Upper lobe of right lung (tissue), 1 donor: ENCODE results near the gene MTREX. TPM values are rescaled to one million over a fixed set of nuclear protein-coding genes. Genes with fewer than 3 reads are reported as not detected.

ENCODE experiments used
- ATAC-seq: fragments of 200-7000 bp; cut with Tn5 transposase; one replicate; pipeline ENCODE4 v1.9.1; 2020; ENCODE audit warnings: mild to moderate bottlenecking, moderate library complexity
- DNase-seq: peaks from one replicate; pipeline ENCODE4 v3.0.0-alpha.2; 2020
- H3K27ac ChIP-seq: fragments of 200-600 bp; one replicate; pipeline ENCODE4 v1.8.0; 2022
- H3K27me3 ChIP-seq: fragments of 200-600 bp; one replicate; pipeline ENCODE4 v1.8.0; 2022; ENCODE audit warnings: mild to moderate bottlenecking
- H3K36me3 ChIP-seq: fragments of 200-600 bp; one replicate; pipeline ENCODE4 v1.8.0; 2022
- H3K4me1 ChIP-seq: fragments of 200-600 bp; one replicate; pipeline ENCODE4 v1.8.0; 2022
- H3K4me3 ChIP-seq: fragments of 200-600 bp; one replicate; pipeline ENCODE4 v1.8.0; 2022; ENCODE audit warnings: mild to moderate bottlenecking
- H3K9me3 ChIP-seq: fragments of 200-600 bp; one replicate; pipeline ENCODE4 v1.8.0; 2022
- CTCF ChIP-seq: fragments of 200-600 bp; IDR thresholded peaks from one replicate; pipeline ENCODE4 v1.8.0; 2022; ENCODE audit warnings: antibody characterized with exemption
- intact Hi-C: fragments of 100-400 bp; cut with DNase I; formaldehyde crosslinking; loops from one replicate; pipeline ENCODE4 v1.11.0; 2022
- total RNA-seq: library from RNA; stranded (reverse); fragmentation: NEBNext Ultra II Directional; extraction: Animal tissue kit (Norgen Biotek cat#: 25700); gene quantifications from one replicate; pipeline ENCODE4 v1.2.1, GENCODE V29; 2021
- donor health status: DM: no; HTN: yes; CAD: no; lungs with severe emphysema.

MTREX gene
- total RNA-seq, 1 donor from 2014 or later = 67.6 TPM

- intact Hi-C loops = no loop called here
- H3K36me3 ChIP-seq = peaks cover 88% of the 10 kb centered on the region
- DNase-seq = no peak
- ATAC-seq = no peak
- TF ChIP-seq CTCF = no peak
- no peak overlapping the region for H3K4me3 ChIP-seq
- H3K27me3 ChIP-seq = no peaks in the 10 kb centered on the region
- no peaks in the 10 kb centered on the region for H3K4me1 ChIP-seq
- no peaks in the 10 kb centered on the region for H3K9me3 ChIP-seq
- H3K27ac ChIP-seq = no peak overlapping the region
These were observed 43.0 kb downstream of the MTREX start for GRCh38 chr5:55350754-55351153.

DNA sequence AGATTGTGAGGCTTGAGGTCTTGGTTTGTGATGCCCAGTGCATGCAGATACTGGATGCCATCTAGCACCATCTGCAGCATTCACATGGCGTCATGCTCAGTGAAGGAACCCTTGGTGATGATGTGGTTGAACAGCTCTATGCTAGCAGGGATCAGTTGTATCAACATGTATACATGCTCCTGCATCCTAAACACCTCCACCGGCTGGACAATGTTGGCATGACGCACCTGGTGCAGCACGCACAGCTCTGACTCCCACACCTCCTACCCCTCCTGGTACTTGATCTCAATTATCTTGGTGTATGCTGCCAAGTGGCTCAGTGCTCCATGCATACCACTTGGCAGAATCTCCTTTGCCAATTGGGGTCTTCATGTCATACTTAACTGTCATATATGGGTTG lies 49.1 kb downstream of the MTREX start:
- H3K36me3 ChIP-seq = peaks cover 74% of the 10 kb centered on the region

DNA sequence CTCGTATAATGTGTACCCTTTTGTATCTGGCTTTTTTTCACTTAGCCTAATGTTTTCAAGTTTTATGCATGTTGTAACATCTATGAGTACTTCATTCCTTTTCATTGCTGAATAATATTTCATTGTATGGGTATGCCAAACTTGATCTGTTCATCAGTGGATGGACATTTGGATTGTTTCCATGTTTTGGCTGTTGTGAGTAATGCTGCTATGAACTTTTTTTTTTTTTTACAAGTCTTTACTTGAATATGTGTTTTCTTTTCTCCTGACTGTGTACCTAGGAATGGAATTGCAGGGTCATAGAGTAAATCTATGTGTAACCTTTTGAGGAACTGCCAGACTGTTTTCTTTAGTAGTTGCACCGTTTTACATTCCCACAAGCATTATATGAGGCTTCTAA lies 52.4 kb downstream of the MTREX start:
- TF ChIP-seq CTCF = no peak
- Histone ChIP-seq H3K27ac (no peak overlapping the region), H3K4me3 (no peak overlapping the region), H3K4me1 (no peaks in the 10 kb centered on the region), H3K27me3 (no peaks in the 10 kb centered on the region), H3K9me3 (no peaks in the 10 kb centered on the region), H3K36me3 (peaks cover 51% of the 10 kb centered on the region)
- no peak for ATAC-seq
- no peak for DNase-seq
- intact Hi-C loops = no loop called here

More for the DNA sequence above, 49.1 kb downstream of the MTREX start:
- H3K4me1 ChIP-seq = no peaks in the 10 kb centered on the region
- H3K27me3 ChIP-seq = no peaks in the 10 kb centered on the region
- intact Hi-C loops = no loop called here
- no peak for TF ChIP-seq CTCF
- H3K9me3 ChIP-seq = no peaks in the 10 kb centered on the region
- ATAC-seq (no peak), DNase-seq (no peak)
- H3K4me3 ChIP-seq = no peak overlapping the region
- H3K27ac ChIP-seq = no peak overlapping the region

DNA sequence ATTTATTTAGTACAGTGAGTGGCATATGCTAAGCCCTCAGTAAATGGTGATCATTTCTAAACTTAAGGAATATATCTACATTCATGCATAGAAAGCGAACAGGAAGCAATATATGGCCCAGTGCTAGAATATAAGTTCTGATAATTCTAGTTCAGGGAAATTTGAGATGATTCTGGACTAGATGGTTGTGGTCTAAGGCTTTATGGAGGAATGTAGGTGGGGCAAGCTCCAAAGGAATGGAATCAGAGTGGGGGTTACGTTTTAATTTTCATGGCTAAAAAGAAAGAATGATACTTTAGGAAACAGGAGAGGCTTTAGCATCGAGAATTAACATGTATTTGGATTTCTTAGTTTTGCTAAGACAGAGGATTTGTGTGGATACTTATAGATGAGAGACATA lies 56.1 kb downstream of the MTREX start:
- no peaks in the 10 kb centered on the region for H3K9me3 ChIP-seq
- intact Hi-C loops = no loop called here
- ATAC-seq (no peak), DNase-seq (no peak)
- no peak overlapping the region for H3K4me3 ChIP-seq
- peaks cover 42% of the 10 kb centered on the region for H3K36me3 ChIP-seq
- H3K4me1 ChIP-seq = no peaks in the 10 kb centered on the region
- no peak overlapping the region for H3K27ac ChIP-seq
- TF ChIP-seq CTCF = no peak
- no peaks in the 10 kb centered on the region for H3K27me3 ChIP-seq

DNA sequence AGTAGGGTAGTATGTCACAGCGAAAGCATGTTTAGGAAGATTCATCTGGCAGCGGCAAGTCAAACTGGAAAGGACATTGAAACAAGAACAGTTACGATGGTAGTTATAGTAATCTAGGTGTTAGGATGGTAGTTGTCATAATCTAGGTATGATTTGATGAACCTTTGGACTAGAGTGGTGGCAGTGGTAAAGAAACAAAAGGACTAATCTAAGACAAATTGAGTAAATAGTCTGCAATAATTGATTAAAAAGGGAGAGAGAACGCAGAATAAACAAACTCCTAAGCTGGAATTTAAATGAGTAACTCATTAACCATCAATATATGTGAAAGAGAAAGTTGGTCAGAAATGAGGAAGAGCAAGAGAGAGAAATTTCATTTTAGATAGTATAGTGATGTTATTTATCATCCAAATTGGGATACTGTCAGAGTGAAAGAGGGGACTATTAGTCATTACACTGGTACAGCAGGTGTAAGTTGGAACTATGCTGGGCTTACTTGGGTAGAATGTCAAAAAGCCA lies 56.8 kb downstream of the MTREX start:
- no peak overlapping the region for H3K4me3 ChIP-seq
- ATAC-seq (no peak), DNase-seq (no peak)
- H3K9me3 ChIP-seq = no peaks in the 10 kb centered on the region
- no peak for TF ChIP-seq CTCF
- H3K36me3 ChIP-seq = peaks cover 40% of the 10 kb centered on the region
- no peak overlapping the region for H3K27ac ChIP-seq
- no peaks in the 10 kb centered on the region for H3K27me3 ChIP-seq
- intact Hi-C loops = no loop called here
- no peaks in the 10 kb centered on the region for H3K4me1 ChIP-seq
